IMR-90 (cell line): Measurements from ENCODE around the gene QRFP. TPM values are rescaled to one million over a fixed set of nuclear protein-coding genes. Genes with fewer than 3 reads are reported as not detected.

ENCODE experiments used
- ATAC-seq: fragments of 200-7000 bp; cut with Tn5 transposase; 2 replicates; pipeline ENCODE4 v1.9.1; 2020; ENCODE audit warnings: low read depth, mild to moderate bottlenecking, moderate library complexity
- BruUV-seq: library from RNA; stranded (reverse); fragments of 400-500 nt; replicated peaks from 2 replicates; lab custom pipeline; 2021; lab: Mats Ljungman, UMichigan
- CTCF ChIA-PET: fragments of 300-600 bp; formaldehyde crosslinking; extraction: SDS; loops from one replicate; lab custom pipeline; 2021; ENCODE audit warnings: antibody characterized with exemption; lab: Yijun Ruan, JAX
- POLR2A ChIA-PET: fragments of 300-600 bp; sonication (Branson Sonifier 250); formaldehyde crosslinking; loops from one replicate; lab custom pipeline; 2022; ENCODE audit warnings: antibody characterized with exemption; ENCODE audit not compliant: unreplicated experiment; lab: Charles Lee
- DNase-seq: peaks from one replicate; pipeline ENCODE4 v3.0.0; 2013
- H2AFZ ChIP-seq: replicated peaks from 2 replicates; pipeline ENCODE3; 2013; ENCODE audit warnings: low read length, mild to moderate bottlenecking; ENCODE audit not compliant: poor library complexity
- H2AK5ac ChIP-seq: 2 replicates; pipeline ENCODE4 v1.6.1; 2013; ENCODE audit warnings: low read depth, low read length, inconsistent platforms
- H2AK9ac ChIP-seq: replicated peaks from 2 replicates; pipeline ENCODE3; 2013; ENCODE audit warnings: mild to moderate bottlenecking, low read depth, low read length, moderate library complexity; ENCODE audit not compliant: poor library complexity
- H2BK120ac ChIP-seq: 2 replicates; pipeline ENCODE4 v1.6.1; 2013; ENCODE audit warnings: low read depth, low read length, inconsistent platforms
- H2BK15ac ChIP-seq: 3 replicates; pipeline ENCODE4 v1.6.1; 2013; ENCODE audit warnings: low read depth, low read length, inconsistent platforms
- H2BK20ac ChIP-seq: 2 replicates; pipeline ENCODE4 v1.6.1; 2013; ENCODE audit warnings: low read depth, mild to moderate bottlenecking, inconsistent platforms, low read length, moderate library complexity
- H2BK5ac ChIP-seq: 2 replicates; pipeline ENCODE4 v1.6.1; 2013; ENCODE audit warnings: mild to moderate bottlenecking, low read depth, low read length, inconsistent platforms; ENCODE audit not compliant: poor library complexity, severe bottlenecking
- H3K14ac ChIP-seq: replicated peaks from 2 replicates; pipeline ENCODE4 v1.6.1; 2013; ENCODE audit warnings: low read depth, low read length, inconsistent platforms
- H3K18ac ChIP-seq: 2 replicates; pipeline ENCODE4 v1.6.1; 2013; ENCODE audit warnings: low read depth, low read length, control low read depth
- H3K23ac ChIP-seq: 2 replicates; pipeline ENCODE4 v1.6.1; 2013; ENCODE audit warnings: low read depth, low read length, inconsistent platforms
- H3K27ac ChIP-seq: 2 replicates; pipeline ENCODE4 v1.5.1; 2013; ENCODE audit warnings: mild to moderate bottlenecking, control low read depth, low read length; ENCODE audit not compliant: insufficient read depth
- H3K27me3 ChIP-seq: 2 replicates; pipeline ENCODE4 v1.6.1; 2013; ENCODE audit warnings: low read length; ENCODE audit not compliant: control insufficient read depth, insufficient read depth
- H3K36me3 ChIP-seq: 2 replicates; pipeline ENCODE4 v1.6.1; 2013; ENCODE audit warnings: low read length, mixed read lengths; ENCODE audit not compliant: control insufficient read depth, insufficient read depth
- H3K4ac ChIP-seq: 2 replicates; pipeline ENCODE4 v1.6.1; 2013; ENCODE audit warnings: low read depth, low read length, inconsistent platforms
- H3K4me1 ChIP-seq: 2 replicates; pipeline ENCODE4 v1.6.1; 2013; ENCODE audit warnings: low read length, mixed read lengths; ENCODE audit not compliant: control insufficient read depth, insufficient read depth
- H3K4me2 ChIP-seq: 2 replicates; pipeline ENCODE4 v1.6.1; 2013; ENCODE audit warnings: low read depth, mild to moderate bottlenecking, control low read depth, low read length, moderate library complexity
- H3K4me3 ChIP-seq: 2 replicates; pipeline ENCODE4 v1.5.1; 2013; ENCODE audit warnings: low read depth, mild to moderate bottlenecking, control low read depth, low read length, moderate library complexity; ENCODE audit not compliant: insufficient read depth
- H3K56ac ChIP-seq: 2 replicates; pipeline ENCODE4 v1.6.1; 2013; ENCODE audit warnings: low read length, inconsistent platforms; ENCODE audit not compliant: insufficient read depth; ENCODE audit errors: extremely low read depth
- H3K79me1 ChIP-seq, 2 experiments: 2 replicates each; pipeline ENCODE4 v1.6.1; 2013; ENCODE audit warnings: low read length in 2 of 2, inconsistent platforms in 1 of 2, low read depth in 1 of 2
- H3K9ac ChIP-seq: 2 replicates; pipeline ENCODE4 v1.6.1; 2013; ENCODE audit warnings: low read depth, low read length, control low read depth
- H3K9me1 ChIP-seq: 2 replicates; pipeline ENCODE4 v1.6.1; 2013; ENCODE audit warnings: low read length, inconsistent platforms; ENCODE audit not compliant: insufficient read depth
- H3K9me3 ChIP-seq: 2 replicates; pipeline ENCODE4 v1.6.1; 2013; ENCODE audit warnings: low read length; ENCODE audit not compliant: control insufficient read depth, insufficient read depth
- H4K20me1 ChIP-seq: 2 replicates; pipeline ENCODE4 v1.6.1; 2013; ENCODE audit warnings: low read length, inconsistent platforms; ENCODE audit not compliant: insufficient read depth
- H4K5ac ChIP-seq: 2 replicates; pipeline ENCODE4 v1.6.1; 2013; ENCODE audit warnings: mild to moderate bottlenecking, low read depth, low read length, control low read depth
- H4K8ac ChIP-seq, 2 experiments: 2 replicates each; pipeline ENCODE4 v1.6.1; 2013; ENCODE audit warnings: low read depth in 2 of 2, low read length in 2 of 2, control low read depth in 1 of 2, inconsistent platforms in 1 of 2
- H4K91ac ChIP-seq: 2 replicates; pipeline ENCODE4 v1.6.1; 2013; ENCODE audit warnings: low read depth, low read length, inconsistent platforms; ENCODE audit not compliant: insufficient read depth
- RCOR1 ChIP-seq: IDR thresholded peaks from 2 replicates; pipeline ENCODE4 v1.6.1; 2012; ENCODE audit warnings: mild to moderate bottlenecking, low read length, improper control_type of control experiment; ENCODE audit not compliant: insufficient replicate concordance
- WGBS, 2 experiments: methylation state at CpG; one replicate each; pipeline versions ENCODE4 v1.1.5 to v1.1.7; 2013; ENCODE audit warnings: missing lambda C conversion rate in 2 of 2; ENCODE audit not compliant: insufficient read length in 1 of 2; ENCODE audit errors: extremely low coverage in 2 of 2; 5-methylcytosine and 5-hydroxymethylcytosine counted together
- dilution Hi-C: fragments of 300-500 bp; cut with HindIII; formaldehyde crosslinking; loops from one replicate; pipeline ENCODE4 v1.14.3; 2018; ENCODE audit warnings: low sequenced_read_pairs; ENCODE audit not compliant: unreplicated experiment
- in situ Hi-C: fragments of 300-500 bp; cut with MboI; formaldehyde crosslinking; loops from 3 replicates; pipeline ENCODE4 v1.14.3; 2019; ENCODE audit warnings: low sequenced_read_pairs, inconsistent platforms, mixed read lengths
- intact Hi-C: fragments of 100-400 bp; cut with micrococcal nuclease; formaldehyde crosslinking; loops from 2 replicates; pipeline ENCODE4 v1.10.0; 2022
- polyA plus RNA-seq, 3 experiments: library from polyadenylated mRNA; depleted of rRNA; stranded (reverse); fragments of >200 nt; gene quantifications; 2 replicates each; pipeline ENCODE4 v1.2.3, GENCODE V29; 2012; ENCODE audit warnings: low replicate concordance in 1 of 3
- total RNA-seq: library from RNA; depleted of rRNA; stranded (reverse); fragments of >200 nt; gene quantifications from 2 replicates; pipeline ENCODE4 v1.2.3, GENCODE V29; 2012

Gene QRFP
- total and polyA plus RNA-seq, 2 of the 4 experiments (the other 2 are of a cell fraction) = not detected

DNA sequence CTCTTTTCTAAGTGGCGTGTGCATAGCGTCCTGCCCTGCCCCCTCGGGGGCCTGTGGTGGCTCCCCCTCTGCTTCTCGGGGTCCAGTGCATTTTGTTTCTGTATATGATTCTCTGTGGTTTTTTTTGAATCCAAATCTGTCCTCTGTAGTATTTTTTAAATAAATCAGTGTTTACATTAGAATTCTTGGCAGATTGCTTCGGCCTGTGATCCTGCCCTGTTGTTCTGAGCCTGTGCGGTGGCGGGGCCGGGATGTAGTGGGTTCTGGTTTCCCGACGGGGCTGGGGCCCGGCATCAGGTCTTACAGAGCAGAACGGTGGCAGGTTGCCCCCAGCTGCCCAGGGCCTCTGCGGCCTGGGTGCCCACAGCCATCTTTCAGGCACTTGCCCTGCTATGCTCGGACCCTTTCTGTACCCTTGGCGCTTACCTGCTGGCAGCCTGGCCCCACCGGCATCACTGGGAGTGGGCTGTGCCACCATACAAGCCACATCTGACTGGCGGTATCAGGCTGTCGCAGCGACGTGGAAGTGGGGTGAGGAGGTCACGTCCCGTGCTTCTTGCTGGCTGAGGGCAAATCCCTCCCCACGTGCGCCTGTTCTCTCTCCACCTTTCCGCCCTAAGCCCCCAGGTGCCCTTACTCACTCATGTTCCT lies 9.0 kb downstream of the QRFP start:
- WGBS, 2 experiments = 90% methylated on average over 2 of the region's 25 CpGs; no CpG with 5 or more reads in 1 of the 2 experiments
- Histone ChIP-seq H3K4me1 (peaks cover 15% of the 10 kb centered on the region; the same call in 1 of the 2 replicates), H2BK15ac (no peak overlapping the region), H3K27me3 (no peaks in the 10 kb centered on the region), H3K9ac (no peak overlapping the region), H3K4ac (peak overlapping the region; percentile 27), H3K18ac (no peak overlapping the region; the same call in 1 of the 2 replicates), H3K56ac (no peak overlapping the region; the same call in 1 of the 2 replicates), H3K4me2 (no peak overlapping the region), H3K36me3 (peaks cover 88% of the 10 kb centered on the region), H3K14ac (no peak overlapping the region), H3K27ac (peak overlapping the region; percentile 5; the same call in 1 of the 2 replicates), H2AK5ac (peak overlapping the region; percentile 25; the same call in 1 of the 2 replicates), H3K9me1 (peaks cover 4% of the 10 kb centered on the region; the same call in 1 of the 2 replicates), H3K4me3 (no peak overlapping the region), H2BK5ac (no peak overlapping the region), H3K9me3 (no peaks in the 10 kb centered on the region), H4K8ac (peak overlapping the region in 1 of 2 experiments; percentile 56; a peak in 1 of 4 replicates), H4K91ac (no peak overlapping the region), H2AFZ (peak overlapping the region; percentile 21), H4K5ac (no peak overlapping the region), H2BK120ac (0 out of 2 replicates have a peak overlapping the region, but pooled peaks have one; percentile 3), H2BK20ac (no peak overlapping the region), H3K79me1 (peaks cover 19 to 50% of the 10 kb centered on the region in 2 experiments), H2AK9ac (peak overlapping the region; percentile 65), H3K23ac (no peak overlapping the region), H4K20me1 (peaks cover 41% of the 10 kb centered on the region)
- dilution Hi-C loops (no loop called here), intact Hi-C loops (no loop called here), in situ Hi-C loops (loop anchor here (5.0 kb wide), 1 partner anchor 155 kb away; no protein-coding TSS in a partner anchor)
- DNase-seq (peak; percentile 38), ATAC-seq (peak; percentile 62)
- ChIA-PET CTCF (no interaction called here), POLR2A (no interaction called here)
- no TSS peak for BruUV-seq
- no peak for TF ChIP-seq RCOR1
